GM21360 (cell line): ENCODE measurements around the gene IPO5.
"Not testable (repeated sequence)": the region's sequence is repeated elsewhere in the genome, so short reads cannot be mapped to it uniquely, and the experiment has no call there.

ENCODE experiments used
- ATAC-seq: cut with Tn5 transposase; IDR thresholded peaks from one replicate; pipeline ENCODE4 v1.9.1; 2021; ENCODE audit warnings: mild to moderate bottlenecking, moderate library complexity; ENCODE audit not compliant: unreplicated experiment

IPO5 gene

DNA sequence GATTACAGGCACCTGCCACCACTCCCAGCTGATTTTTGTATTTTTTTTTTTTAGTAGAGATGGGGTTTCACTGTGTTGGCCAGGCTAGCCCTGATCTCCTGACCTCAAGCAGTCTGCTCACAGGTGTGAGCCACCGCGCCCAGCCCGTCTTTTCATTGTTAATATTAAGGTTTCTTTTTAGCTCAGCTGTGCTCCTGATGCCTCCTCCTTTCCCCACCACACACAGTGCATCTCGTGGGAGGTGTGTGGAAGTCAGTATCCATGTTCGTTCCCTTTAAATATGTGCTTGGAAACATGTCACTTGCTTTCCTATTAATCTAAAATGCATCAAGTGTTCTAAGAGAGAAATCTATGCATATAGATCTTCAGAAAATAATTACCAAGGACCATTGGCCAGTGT, 53.5 kb downstream of the IPO5 start:
- ATAC-seq = no peak

DNA sequence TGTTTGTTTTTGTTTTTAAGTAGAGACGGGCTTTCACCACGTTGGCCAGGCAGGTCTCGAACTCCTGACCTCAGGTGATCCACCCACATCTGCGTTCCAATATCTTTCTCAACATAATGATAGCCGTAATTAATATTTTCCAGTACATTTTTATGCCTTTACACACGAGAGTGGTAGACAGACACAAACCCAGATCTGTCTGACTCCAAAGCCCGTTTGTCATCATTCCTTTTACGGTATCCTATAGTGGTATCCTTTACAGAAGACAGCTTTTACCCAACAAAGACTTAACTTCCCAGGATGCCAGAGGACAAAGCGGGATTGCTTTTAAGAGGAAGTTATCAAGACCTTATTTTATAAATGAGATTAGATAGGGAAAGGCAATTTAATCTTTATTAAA, 59.8 kb downstream of the IPO5 start:
- no peak for ATAC-seq

DNA sequence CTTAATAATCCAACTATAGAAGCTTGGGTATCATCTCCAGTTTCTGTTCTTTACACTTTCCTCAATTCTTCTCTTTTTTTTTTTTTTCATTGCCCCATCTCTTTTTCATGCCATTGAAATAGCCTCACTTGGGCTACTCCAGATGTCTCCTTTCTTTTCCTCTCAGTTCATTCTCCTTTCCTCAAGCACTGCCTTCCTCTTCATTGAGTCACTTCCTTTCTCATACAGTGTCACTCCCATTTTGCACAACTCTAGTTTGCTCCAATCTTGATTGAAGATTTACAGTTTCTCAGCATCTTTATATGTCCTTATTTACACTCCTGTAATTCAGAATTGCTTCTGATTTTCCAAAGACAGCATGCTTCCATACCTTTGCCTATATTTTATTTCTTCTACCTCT, 61.3 kb downstream of the IPO5 start:
- no peak for ATAC-seq

DNA sequence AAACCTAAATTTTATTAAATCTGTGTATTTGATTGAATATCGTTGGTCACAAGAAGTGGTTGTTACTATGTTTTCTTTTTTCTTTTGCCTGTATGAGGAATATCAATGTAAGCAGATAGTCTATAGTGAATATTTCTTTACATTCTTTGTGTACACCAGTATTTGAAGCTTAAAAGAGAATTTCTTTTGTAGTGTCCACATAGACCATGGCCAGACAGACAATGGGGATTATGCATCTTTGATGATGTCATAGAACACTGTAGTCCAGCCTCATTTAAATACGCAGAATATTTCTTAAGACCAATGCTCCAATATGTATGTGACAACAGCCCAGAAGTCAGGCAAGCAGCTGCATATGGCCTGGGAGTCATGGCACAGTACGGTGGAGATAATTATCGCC, 64.8 kb downstream of the IPO5 start:
- ATAC-seq = no peak

DNA sequence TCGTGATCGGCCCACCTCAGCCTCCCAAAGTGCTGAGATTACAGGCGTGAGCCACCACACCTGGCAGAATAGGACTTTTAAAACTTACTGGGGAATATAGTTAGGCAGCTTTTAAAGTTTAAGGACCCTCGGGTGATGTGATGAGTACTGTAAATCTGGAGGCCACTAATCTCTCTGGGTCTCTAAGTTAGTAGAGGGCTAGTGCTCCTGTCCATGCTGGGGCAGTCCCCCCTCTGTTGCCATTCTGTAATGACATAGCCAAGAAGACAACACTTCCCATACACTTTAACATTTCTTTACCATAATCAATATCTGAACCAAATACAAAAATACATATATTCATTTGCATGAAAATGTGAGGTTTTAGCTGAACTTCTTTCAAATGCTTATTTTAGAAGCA, 65.7 kb downstream of the IPO5 start:
- no peak for ATAC-seq

DNA sequence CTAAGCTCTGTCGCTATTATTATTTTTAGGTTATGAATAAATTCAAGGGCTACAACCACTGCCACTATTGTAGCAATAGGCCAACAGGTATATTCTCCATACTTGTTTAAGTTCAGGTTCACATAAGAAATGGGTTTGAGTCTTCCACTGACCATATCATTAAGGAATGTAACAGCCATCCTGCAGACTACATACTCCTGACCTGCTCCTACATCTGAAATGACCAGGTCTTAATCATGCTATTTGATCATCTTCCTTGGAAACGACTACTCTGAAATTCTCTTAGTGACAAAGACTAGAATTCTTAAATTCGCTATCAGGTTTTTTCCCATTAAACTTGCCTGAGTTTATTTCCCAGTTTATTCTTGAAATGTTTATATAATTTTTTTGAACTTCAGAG, 66.8 kb downstream of the IPO5 start:
- no peak for ATAC-seq

DNA sequence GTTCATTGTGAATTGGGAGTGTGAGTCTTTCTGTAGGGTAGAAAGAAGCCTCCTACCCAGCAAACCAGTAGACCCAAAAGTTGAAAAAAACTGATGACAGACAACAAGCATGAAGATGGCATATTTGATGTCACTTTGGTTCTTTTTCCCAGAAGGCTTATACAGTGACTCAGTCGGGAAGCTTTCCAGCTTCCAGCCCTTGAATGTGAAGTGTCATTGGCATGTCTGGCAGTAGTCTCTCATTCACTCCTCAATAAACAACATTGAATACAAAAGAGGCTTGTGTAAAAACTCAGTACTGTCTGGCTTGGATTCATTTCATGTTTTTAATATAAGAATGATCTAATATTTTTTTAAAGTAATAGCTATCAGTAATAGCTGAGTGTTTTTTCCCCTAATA, 68.7 kb downstream of the IPO5 start:
- ATAC-seq = no peak

DNA sequence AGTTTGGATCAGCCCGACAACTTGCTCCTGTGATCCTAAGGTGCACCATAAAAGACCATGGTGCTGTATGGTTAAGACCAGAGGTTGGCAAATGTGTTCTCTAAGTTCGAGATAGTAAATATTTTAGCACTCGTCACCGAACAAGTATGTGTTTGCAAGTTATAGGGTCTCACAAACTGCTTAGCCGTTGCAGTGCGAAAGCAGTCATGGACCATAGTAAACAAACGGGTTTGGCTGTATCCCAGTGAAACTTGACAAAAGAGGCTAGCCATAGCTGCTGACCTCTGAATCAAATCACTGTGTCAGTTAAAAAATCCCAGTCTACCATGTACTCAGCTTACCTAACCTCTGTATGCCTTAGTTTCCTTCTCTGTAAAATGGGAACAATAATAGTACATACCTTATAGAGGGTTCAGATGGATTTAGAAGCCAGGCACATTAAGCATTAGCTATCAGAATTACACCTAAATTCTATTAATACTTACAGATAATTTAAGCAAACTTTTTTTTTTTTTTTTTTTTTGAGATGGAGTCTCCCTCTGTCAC, 72.1 kb downstream of the IPO5 start:
- ATAC-seq = no peak

DNA sequence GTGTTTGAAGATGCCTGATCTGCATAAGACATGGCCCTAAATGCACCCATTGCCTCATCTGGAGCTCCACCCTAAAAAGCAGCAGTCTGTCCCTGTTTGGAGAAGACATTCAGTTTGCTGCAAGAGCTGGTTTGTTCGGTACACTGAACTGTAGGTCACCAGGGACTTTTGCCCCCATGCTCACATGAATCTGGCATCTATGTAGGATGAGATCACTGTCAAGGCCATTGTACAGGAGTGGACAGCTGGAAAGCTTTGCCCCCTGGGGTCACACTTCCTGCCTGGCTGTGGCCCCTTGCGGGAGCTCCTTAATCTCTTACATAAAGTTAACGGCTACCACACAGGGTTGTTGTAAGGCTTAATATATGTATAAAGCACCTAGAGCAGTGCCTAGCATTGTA, 73.0 kb downstream of the IPO5 start:
- no peak for ATAC-seq

DNA sequence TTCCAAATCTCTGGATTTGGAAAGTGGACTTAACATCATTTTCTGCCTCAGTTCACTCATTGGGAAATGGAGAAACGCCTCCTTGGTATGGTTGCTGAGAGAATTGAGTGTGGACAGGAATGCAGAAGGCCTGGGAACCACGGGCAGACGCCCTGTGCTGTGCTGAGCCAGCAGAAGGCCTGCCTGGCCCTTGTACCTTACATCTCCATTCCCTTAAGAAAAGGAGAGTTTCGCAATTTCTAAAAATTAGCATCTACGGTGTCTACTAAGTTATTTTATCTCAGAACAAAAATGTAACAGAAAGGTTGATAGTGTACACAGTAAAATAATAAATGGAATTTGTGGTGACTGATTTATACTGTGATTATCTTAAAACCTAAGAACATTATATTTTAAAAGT, 78.7 kb downstream of the IPO5 start:
- ATAC-seq = no peak

DNA sequence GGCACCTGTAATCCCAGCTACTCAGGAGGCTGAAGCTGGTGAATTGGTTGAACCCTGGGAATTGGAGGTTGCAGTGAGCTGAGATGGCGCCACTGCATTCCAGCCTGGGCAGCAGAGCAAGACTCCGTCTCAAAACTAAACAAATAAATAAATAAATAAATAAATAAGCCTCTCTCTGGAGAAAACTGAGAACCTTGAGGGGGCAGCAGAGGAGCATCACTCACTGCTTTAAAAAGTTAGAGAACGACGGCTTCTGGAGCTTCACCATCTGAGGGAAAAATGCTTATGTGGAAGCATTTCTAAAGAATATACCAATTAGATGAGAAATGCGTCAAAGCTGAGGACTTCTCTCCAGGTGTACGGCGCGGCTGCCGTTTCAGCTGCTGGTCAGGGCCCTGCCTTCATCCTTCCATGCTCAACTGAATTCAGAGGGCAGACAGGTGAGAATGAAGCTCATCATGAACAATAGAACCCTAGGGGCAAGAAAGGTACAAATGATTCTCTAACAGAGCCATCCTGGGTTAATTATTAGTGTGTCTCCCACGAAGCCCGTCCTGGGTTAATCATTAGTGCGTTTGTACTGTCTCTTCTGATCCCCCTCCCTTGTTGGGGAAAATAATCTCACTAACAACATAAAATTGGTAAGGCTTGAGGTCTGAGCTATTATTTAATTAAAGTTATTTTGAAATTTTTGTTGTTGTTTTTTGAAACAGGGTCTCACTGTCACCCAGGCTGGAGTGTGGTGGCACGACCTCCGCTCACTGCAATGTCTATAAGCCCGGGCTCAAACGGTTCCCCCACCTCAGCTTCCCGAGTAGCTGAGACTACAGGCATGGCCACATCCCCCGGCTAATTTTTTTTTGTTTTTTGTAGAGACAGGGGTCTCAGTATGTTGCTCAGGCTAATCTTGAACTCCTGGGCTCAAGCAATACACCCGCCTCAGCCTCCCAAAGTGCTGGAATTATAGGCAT, 80.1 kb downstream of the IPO5 start:
- no peak for ATAC-seq

DNA sequence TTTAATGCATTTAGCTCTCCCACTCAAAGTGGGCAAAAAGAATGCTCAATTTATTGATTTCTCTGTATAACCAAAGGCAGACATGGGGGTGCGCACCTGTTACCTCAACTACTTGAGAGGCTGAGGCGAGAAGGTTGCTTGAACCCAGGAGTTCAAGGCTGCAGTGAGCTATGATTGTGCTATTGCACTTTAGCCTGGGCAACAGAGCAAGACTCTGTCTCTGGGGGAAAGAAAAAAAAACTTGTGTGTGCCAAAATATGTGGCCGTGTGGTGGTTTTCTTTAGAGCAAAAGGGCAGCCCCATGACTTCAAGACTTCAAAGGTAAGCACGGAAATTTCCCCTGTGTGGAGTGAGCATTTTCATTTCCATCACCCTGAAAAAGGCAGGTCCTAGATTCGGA, 81.9 kb downstream of the IPO5 start:
- ATAC-seq = no peak

DNA sequence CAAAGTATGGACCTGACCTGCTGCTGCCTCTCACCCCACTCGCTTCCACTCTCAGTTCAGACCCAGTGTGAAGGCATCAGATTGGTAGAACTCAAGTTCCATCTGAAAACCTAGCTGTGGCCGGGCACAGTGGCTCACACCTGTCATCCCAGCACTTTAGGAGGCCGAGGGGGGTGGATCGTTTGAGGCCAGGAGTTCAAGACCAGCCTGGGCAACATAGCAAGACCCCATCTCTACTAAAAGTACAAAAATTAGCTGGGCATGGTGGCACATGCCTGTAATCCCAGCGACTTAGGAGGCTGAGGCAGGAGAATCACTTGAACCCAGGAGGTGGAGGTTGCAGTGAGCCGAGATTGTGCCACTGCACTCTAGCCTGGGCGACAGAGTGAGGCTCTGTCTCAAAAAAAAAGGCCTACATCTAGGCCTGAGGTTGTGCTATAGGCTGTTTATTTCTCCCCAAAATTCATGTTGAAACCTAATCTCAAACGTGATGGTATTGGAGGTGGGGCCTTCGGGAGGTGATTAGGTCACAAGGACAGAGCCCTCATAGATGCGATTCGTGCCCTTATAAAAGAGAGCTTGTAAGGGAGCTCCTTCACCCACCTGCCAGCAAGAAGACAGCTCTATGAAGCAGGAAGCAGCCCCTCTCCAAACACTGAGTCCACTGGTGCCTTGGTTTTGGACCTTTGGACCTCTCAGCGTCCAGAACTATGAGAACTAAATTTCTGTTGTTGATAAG, 83.3 kb downstream of the IPO5 start:
- ATAC-seq = not testable (repeated sequence)

DNA sequence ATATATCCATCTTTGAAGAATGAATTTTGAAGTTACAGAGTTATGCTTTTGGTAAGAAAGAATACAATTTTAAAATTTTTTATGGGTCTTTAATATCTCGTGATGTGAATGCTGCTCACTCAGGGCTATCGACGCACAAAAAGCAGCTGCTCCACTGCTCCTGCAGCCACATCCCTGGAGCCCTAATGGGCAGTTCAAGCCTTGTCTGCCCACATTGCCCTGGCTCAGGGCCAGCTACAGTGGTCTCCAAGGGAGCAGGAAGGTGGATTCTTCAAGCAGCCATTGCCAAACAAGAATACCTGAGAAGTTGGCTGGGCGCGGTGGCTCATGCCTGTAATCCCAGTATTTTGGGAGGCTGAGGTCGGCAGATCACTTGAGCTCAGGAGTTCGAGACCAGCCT, 85.8 kb downstream of the IPO5 start:
- ATAC-seq = no peak

DNA sequence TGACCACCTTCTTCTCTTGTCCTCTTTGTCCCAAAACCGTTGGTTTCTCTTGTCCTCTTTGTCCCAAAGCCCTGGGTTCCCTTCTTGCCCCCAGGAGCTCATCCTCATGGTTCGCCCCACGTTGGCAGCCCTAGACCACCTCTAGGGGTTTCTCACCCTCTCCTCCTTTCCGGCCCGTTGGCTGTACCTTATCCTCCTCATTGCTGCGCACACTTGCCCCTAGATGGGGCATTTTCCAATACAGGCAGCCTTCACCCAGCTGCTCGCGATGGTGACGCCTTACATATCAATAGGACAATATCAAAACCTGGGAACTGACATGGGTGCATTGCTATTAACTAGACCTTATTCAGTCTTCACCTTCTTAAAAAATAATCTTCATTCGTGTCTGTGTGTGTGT, 86.5 kb downstream of the IPO5 start:
- ATAC-seq = no peak

DNA sequence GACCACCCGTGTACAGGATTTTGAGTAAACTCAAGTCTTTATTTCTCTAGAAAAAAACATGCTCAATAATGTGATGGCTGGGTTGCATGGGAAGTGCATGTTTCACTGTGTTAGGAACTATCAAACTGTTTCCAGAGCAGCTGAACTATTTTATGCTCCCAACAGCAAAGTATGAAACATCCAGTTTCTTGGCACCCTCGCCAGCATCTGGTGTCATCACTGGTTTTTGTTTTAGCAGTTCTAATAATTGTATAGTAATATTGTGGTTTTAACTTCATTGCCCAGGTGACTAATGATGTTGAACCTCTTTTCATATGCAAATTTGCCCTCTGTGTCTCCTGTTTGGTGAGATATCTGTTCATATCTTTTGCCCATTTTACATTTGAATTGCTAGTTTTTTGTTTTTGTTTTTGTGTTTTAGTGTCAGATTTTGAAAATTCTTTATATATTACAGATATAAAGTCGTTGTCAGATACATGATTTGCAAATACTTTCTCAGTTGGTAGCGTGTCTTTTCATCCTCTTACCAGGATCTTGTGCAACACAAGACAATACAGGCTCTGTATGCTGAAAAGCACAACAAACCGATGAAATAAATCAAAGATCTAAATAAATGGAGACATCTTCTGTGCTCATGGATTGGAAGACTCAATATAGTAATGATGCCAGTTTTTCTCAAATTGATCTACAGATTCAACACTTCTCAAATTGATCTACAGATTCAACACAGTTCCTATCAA, 87.8 kb downstream of the IPO5 start:
- no peak for ATAC-seq

DNA sequence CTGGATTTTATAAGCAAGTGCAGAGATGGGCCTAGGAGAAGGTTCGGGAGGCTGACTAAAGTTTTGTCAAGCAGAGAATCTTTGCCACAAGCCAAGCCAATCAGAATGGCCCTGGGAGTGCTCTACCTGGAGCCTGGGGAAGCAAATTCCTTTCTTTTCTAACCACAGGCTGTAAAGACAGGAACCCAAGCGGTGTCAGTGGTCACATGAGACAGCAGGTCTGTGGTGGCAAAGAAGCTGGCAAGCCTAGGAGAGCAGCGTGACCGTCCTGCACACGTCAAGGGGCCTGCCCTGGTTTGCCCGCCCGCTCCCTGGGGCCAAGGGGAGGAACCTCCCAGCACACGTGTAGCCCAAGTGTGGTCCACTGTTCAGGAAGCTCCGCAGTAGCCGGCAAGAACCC, 90.8 kb downstream of the IPO5 start:
- ATAC-seq = no peak

DNA sequence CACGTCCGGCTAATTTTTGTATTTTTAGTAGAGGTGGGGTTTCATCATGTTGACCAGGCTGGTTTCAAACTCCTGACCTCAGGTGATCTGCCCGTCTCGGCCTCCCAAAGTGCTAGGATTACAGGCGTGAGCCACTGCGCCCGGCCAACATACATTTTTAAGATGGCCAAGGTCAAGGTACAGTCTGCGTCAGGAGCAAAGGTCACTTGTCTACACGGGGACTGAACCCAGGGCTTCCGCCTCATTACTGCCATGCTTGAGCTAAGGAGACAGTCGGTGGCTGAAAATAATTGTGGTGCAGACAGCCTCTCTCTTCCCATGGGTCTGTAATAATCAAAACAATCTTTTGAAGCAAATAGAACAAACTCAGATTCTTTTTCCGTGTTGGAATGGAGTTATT, 94.3 kb downstream of the IPO5 start:
- ATAC-seq = not testable (repeated sequence)

DNA sequence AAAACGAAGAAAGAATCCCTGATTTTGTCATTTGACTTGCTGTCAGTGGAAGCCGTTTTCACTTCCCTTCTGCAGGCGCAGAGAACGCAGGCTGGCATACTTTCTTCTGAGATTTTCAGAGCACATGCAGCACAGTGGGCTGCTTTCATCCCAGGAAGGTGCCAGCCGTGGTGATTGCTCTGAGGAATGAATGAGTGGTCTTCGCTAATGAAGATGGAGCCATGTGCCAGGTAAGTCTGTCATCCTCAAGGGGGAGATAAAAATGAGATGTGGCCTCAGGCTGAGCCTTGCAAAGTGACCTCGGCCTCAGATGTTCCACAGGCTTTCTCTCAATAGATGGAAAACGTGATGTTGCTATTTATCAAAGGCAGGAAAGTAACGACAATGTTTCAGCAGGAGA, 94.8 kb downstream of the IPO5 start:
- no peak for ATAC-seq

DNA sequence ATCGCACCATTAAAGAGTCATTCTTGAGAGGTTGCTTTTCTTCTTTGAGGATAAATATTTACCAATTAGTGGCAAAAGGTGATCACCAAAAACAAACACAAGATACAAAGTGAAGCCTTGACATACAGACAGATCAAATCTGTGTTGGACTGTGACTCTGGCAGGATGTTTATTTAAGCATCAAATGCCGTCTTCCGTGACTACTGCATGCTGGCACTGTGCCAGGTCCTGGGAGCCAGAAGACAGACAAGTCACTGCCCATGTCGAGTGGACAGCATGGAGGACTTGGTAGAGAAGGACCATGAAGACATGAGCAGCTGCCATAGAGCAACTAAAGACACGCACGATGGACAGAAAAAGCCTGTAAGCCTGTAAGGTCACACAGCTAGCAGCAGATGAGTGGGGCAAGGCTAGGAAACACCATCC, 96.6 kb downstream of the IPO5 start:
- ATAC-seq = no peak

DNA sequence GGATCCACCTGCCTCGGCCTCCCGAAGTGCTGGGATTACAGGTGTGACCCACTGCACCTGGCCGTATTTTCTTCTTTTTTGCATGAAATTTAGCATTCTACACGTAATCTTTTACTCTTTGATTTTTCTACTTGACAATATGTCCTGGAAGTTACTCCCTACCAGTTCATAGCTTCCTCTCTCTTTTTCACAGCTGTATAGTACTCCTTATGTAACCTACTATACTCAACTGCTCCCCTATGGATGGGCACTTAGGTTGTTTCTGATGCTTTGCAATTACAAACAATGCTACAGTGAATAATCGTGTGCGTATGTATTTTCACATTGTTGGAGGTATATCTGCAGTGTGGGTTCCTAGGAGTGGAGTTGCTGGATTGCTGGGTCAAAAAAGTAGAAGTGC, 98.9 kb downstream of the IPO5 start:
- ATAC-seq = no peak
